Measurements from ENCODE around the gene CNPPD1.

- TF ChIP-seq, protein P1, sequence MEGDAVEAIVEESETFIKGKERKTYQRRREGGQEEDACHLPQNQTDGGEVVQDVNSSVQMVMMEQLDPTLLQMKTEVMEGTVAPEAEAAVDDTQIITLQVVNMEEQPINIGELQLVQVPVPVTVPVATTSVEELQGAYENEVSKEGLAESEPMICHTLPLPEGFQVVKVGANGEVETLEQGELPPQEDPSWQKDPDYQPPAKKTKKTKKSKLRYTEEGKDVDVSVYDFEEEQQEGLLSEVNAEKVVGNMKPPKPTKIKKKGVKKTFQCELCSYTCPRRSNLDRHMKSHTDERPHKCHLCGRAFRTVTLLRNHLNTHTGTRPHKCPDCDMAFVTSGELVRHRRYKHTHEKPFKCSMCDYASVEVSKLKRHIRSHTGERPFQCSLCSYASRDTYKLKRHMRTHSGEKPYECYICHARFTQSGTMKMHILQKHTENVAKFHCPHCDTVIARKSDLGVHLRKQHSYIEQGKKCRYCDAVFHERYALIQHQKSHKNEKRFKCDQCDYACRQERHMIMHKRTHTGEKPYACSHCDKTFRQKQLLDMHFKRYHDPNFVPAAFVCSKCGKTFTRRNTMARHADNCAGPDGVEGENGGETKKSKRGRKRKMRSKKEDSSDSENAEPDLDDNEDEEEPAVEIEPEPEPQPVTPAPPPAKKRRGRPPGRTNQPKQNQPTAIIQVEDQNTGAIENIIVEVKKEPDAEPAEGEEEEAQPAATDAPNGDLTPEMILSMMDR (IDR thresholded peaks at IDR 0.05), result no peak
- no peak for TF ChIP-seq ZFX (IDR thresholded peaks at IDR 0.05; ENCODE audit: borderline replicate concordance)
Observed at GRCh38 chr2:219124381-219125110, 52.2 kb downstream of the CNPPD1 start.
